ENCODE data around the gene LSM11. TPM values are rescaled to one million over a fixed set of nuclear protein-coding genes. Genes with fewer than 3 reads are reported as not detected.

LSM11 gene
- polyA plus RNA-seq, 1 donor from 2014 or later = 30.6 TPM

- Histone ChIP-seq H3K27me3 (ENCODE audit: insufficient read depth, low read depth, low read length) (no peaks in the 10 kb centered on the region), H3K36me3 (ENCODE audit: insufficient read depth, low read length) (no peaks in the 10 kb centered on the region), H2AFZ (ENCODE audit: low read depth, low read length) (no peak overlapping the region), H3K9ac (ENCODE audit: low read length) (no peak overlapping the region), H3K4me3 (ENCODE audit: low read length) (no peak overlapping the region), H3K79me2 (replicated peaks; ENCODE audit: insufficient read depth, low read length) (peaks cover 11% of the 10 kb centered on the region), H3K4me2 (ENCODE audit: low read length) (no peak overlapping the region), H3K9me3 (ENCODE audit: low read length) (no peaks in the 10 kb centered on the region), H3F3A (ENCODE audit: insufficient read depth, low read length, poor library complexity, severe bottlenecking) (no peaks in the 10 kb centered on the region), H3K27ac (ENCODE audit: low read length) (no peak overlapping the region), H4K20me1 (ENCODE audit: insufficient read depth) (no peaks in the 10 kb centered on the region), H3K9me2 (ENCODE audit: insufficient read depth, low read length) (no peaks in the 10 kb centered on the region)
- no peak for TF ChIP-seq REST (IDR thresholded peaks at IDR 0.05; ENCODE audit: borderline replicate concordance)
- no peak for TF ChIP-seq EP300 (conservative IDR thresholded peaks at IDR 0.05; ENCODE audit: poor library complexity, severe bottlenecking)
- no peak for TF ChIP-seq TAF1 (IDR thresholded peaks at IDR 0.05; ENCODE audit: low read depth)
- no peak for TF ChIP-seq POLR2AphosphoS5 (IDR thresholded peaks at IDR 0.05)
Measured at GRCh38 chr5:157741131-157741530, 2.4 kb upstream of the LSM11 start.

GRCh38 chr5:157744051-157745011 lies 819 bp downstream of the LSM11 start:
- TF ChIP-seq REST (IDR thresholded peaks at IDR 0.05; ENCODE audit: borderline replicate concordance) (no peak), POLR2AphosphoS5 (IDR thresholded peaks at IDR 0.05) (no peak), RAD21 (conservative IDR thresholded peaks at IDR 0.05) (no peak), SMC3 (conservative IDR thresholded peaks at IDR 0.05; ENCODE audit: poor library complexity) (no peak)
- no peaks in the 10 kb centered on the region for H3F3A ChIP-seq (ENCODE audit: insufficient read depth, low read length, poor library complexity, severe bottlenecking)
- no peaks in the 10 kb centered on the region for H3K27me3 ChIP-seq (ENCODE audit: insufficient read depth, low read depth, low read length)
- peak overlapping the region; percentile 90 for H3K4me2 ChIP-seq (ENCODE audit: low read length)
- H3K79me2 ChIP-seq (replicated peaks; ENCODE audit: insufficient read depth, low read length) = peaks cover 13% of the 10 kb centered on the region
- peak overlapping the region; percentile 76 for H3K9ac ChIP-seq (ENCODE audit: low read length)
- no peaks in the 10 kb centered on the region for H3K36me3 ChIP-seq (ENCODE audit: insufficient read depth, low read length)
- peak overlapping the region; percentile 85 for H3K4me3 ChIP-seq (ENCODE audit: low read length)
- no peaks in the 10 kb centered on the region for H4K20me1 ChIP-seq (ENCODE audit: insufficient read depth)
- no peaks in the 10 kb centered on the region for H3K9me2 ChIP-seq (ENCODE audit: insufficient read depth, low read length)
- H2AFZ ChIP-seq (ENCODE audit: low read depth, low read length) = peak overlapping the region; percentile 34
- peak overlapping the region; percentile 24 for H3K27ac ChIP-seq (ENCODE audit: low read length)
- H3K9me3 ChIP-seq (ENCODE audit: low read length) = no peaks in the 10 kb centered on the region
